ENCODE measurements around the gene GPX4. TPM values are rescaled to one million over a fixed set of nuclear protein-coding genes. Genes with fewer than 3 reads are reported as not detected.

GPX4 gene
- total and polyA plus RNA-seq, 2 of the 13 experiments (the other 11 are each of a cell fraction or from before 2014, with no cell fraction given), result 535 to 613 TPM

DNA sequence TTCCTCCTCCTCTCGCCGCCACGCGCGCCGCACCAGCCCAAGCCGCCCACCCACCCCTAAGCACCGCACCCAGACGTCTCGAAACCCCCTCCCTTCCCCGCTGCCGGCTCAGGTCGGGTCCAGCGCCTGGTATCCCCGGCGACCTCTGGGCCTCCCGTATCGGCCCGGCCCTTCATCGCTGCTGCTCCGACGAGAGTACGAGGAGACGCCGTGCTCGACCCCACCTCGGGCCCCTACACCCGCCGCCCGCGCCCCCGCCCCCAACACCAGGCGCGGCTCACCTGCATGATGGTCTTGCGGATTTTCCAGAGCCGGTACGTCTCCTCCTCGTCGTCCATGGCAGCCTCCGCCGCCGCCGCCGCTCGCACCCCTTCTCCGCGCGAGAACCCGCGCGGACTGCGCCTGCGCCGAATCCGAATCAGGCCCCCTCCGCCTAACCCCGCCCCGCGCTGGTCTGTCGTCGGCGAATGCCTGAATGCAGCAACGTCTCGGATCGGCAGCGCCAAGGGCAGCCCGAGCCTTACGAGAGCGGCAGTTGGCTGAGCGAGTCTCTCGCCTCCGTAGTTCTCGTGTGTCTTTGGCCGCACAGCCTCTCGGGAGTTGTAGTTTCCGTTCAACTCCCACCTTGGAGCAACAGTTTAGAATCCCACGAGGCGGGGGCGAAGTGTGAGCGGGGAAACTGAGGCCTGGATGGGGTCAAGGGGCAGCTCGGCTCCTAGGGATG lies 8.7 kb upstream of the GPX4 start, which contains the start of gene POLR2E (continued):
- TF ChIP-seq RARA (CRISPR knock-in tag; IDR thresholded peaks at IDR 0.05) (no peak), ZNF124 (CRISPR knock-in tag; IDR thresholded peaks at IDR 0.05) (0 out of 2 replicates have a peak, but pooled peaks have one; percentile 57), CBX5 (CRISPR knock-in tag; IDR thresholded peaks at IDR 0.05; ENCODE audit: borderline replicate concordance) (peak; percentile 55; the same call in 1 of the 2 replicates), SRSF9 (IDR thresholded peaks at IDR 0.05; ENCODE audit: borderline replicate concordance, insufficient read depth, low read depth, low read length, poor library complexity, severe bottlenecking) (no peak), ARNTL (CRISPR knock-in tag; IDR thresholded peaks at IDR 0.05) (no peak), PLRG1 (conservative IDR thresholded peaks at IDR 0.05) (no peak), SMAD1 (CRISPR knock-in tag; IDR thresholded peaks at IDR 0.05; ENCODE audit: borderline replicate concordance, low read depth) (no peak), ZNF644 (CRISPR knock-in tag; IDR thresholded peaks at IDR 0.05; ENCODE audit: low read depth) (no peak), ZNF788 (CRISPR knock-in tag; IDR thresholded peaks at IDR 0.05; ENCODE audit: borderline replicate concordance) (peak; percentile 68; the same call in 1 of the 2 replicates), IRX3 (CRISPR knock-in tag; IDR thresholded peaks at IDR 0.05; ENCODE audit: borderline replicate concordance, low read depth) (no peak), SRSF1 (optimal IDR thresholded peaks at IDR 0.05; ENCODE audit: low read depth, low read length) (no peak), REXO4 (CRISPR knock-in tag; IDR thresholded peaks at IDR 0.05; ENCODE audit: borderline replicate concordance) (no peak), RARG (CRISPR knock-in tag; IDR thresholded peaks at IDR 0.05; ENCODE audit: low read depth) (no peak), EP300 (IDR thresholded peaks at IDR 0.05; ENCODE audit: low read depth in 2 of 2, low read length in 2 of 2) (peak in 1 of 2 experiments; percentile 48; a peak in 1 of 4 replicates), EP300 (CRISPR knock-in tag; IDR thresholded peaks at IDR 0.05; ENCODE audit: borderline replicate concordance) (no peak), TP53 (CRISPR knock-in tag; conservative IDR thresholded peaks at IDR 0.05) (no peak), ZSCAN22 (CRISPR knock-in tag; IDR thresholded peaks at IDR 0.05) (no peak), MNT (IDR thresholded peaks at IDR 0.05) (peak; percentile 22; the same call in 1 of the 2 replicates), ZNF841 (CRISPR knock-in tag; IDR thresholded peaks at IDR 0.05; ENCODE audit: borderline replicate concordance) (no peak), FOXC1 (CRISPR knock-in tag; IDR thresholded peaks at IDR 0.05; ENCODE audit: borderline replicate concordance) (peak; percentile 46; the same call in 1 of the 2 replicates), PBX3 (CRISPR knock-in tag; IDR thresholded peaks at IDR 0.05; ENCODE audit: borderline replicate concordance) (no peak), NFKB2 (CRISPR knock-in tag; IDR thresholded peaks at IDR 0.05; ENCODE audit: borderline replicate concordance) (no peak; the same call in 1 of the 2 replicates), ZNF556 (CRISPR knock-in tag; IDR thresholded peaks at IDR 0.05; ENCODE audit: borderline replicate concordance) (no peak; the same call in 1 of the 2 replicates)
- TF ChIP-seq, protein P1, sequence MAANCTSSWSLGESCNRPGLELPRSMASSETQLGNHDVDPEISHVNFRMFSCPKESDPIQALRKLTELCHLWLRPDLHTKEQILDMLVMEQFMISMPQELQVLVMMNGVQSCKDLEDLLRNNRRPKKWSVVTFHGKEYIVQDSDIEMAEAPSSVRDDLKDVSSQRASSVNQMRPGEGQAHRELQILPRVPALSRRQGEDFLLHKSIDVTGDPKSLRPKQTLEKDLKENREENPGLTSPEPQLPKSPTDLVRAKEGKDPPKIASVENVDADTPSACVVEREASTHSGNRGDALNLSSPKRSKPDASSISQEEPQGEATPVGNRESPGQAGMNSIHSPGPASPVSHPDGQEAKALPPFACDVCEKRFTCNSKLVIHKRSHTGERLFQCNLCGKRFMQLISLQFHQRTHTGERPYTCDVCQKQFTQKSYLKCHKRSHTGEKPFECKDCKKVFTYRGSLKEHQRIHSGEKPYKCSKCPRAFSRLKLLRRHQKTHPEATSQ (CRISPR knock-in tag; IDR thresholded peaks at IDR 0.05; ENCODE audit: borderline replicate concordance), result no peak
- TF ChIP-seq, protein P2, sequence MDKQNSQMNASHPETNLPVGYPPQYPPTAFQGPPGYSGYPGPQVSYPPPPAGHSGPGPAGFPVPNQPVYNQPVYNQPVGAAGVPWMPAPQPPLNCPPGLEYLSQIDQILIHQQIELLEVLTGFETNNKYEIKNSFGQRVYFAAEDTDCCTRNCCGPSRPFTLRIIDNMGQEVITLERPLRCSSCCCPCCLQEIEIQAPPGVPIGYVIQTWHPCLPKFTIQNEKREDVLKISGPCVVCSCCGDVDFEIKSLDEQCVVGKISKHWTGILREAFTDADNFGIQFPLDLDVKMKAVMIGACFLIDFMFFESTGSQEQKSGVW (CRISPR knock-in tag; IDR thresholded peaks at IDR 0.05; ENCODE audit: borderline replicate concordance), result no peak
